Karpas-422 (cell line): ENCODE results near the gene ICA1L. TPM values are rescaled to one million over a fixed set of nuclear protein-coding genes. Genes with fewer than 3 reads are reported as not detected.

Experiments used
- DNase-seq: peaks from one replicate; pipeline ENCODE4 v3.0.0-alpha.2; 2015
- H2AFZ ChIP-seq: fragments of 200-600 bp; sonication (generic); 2 replicates; pipeline ENCODE4 v1.6.1; 2014; ENCODE audit warnings: antibody characterized with exemption, low read length, mixed read lengths
- H3K27ac ChIP-seq: fragments of 200-600 bp; sonication (generic); 2 replicates; pipeline ENCODE4 v1.5.1; 2014; ENCODE audit warnings: mild to moderate bottlenecking, low read length, moderate library complexity
- H3K27me3 ChIP-seq: fragments of 200-600 bp; sonication (generic); 2 replicates; pipeline ENCODE4 v1.6.1; 2014; ENCODE audit warnings: low read length, mixed read lengths
- H3K36me3 ChIP-seq: fragments of 200-600 bp; sonication (generic); 2 replicates; pipeline ENCODE4 v1.6.1; 2014; ENCODE audit warnings: low read length, mixed read lengths; ENCODE audit not compliant: insufficient read depth
- H3K4me1 ChIP-seq: fragments of 200-600 bp; sonication (generic); 2 replicates; pipeline ENCODE4 v1.6.1; 2014; ENCODE audit warnings: mild to moderate bottlenecking, low read length, mixed read lengths
- H3K4me2 ChIP-seq: fragments of 200-600 bp; sonication (generic); 2 replicates; pipeline ENCODE4 v1.6.1; 2014; ENCODE audit warnings: low read length, low read depth, mild to moderate bottlenecking; ENCODE audit not compliant: poor library complexity, severe bottlenecking
- H3K4me3 ChIP-seq: fragments of 200-600 bp; sonication (generic); 2 replicates; pipeline ENCODE4 v1.5.1; 2014; ENCODE audit warnings: mild to moderate bottlenecking, antibody characterized with exemption, low read length, mixed read lengths
- H3K79me2 ChIP-seq: fragments of 200-600 bp; sonication (generic); 2 replicates; pipeline ENCODE4 v1.6.1; 2014; ENCODE audit warnings: mild to moderate bottlenecking, low read length, mixed read lengths
- H3K9ac ChIP-seq: fragments of 200-600 bp; sonication (generic); 2 replicates; pipeline ENCODE4 v1.6.0; 2014; ENCODE audit warnings: low read length
- H3K9me2 ChIP-seq: fragments of 200-600 bp; sonication (generic), shearing (Covaris generic); replicated peaks from 2 replicates; pipeline ENCODE4 v1.6.0; 2014; ENCODE audit warnings: mild to moderate bottlenecking, low read length, moderate library complexity; ENCODE audit not compliant: insufficient read depth
- H3K9me3 ChIP-seq: fragments of 300-700, 200-600 bp; sonication (generic); 2 replicates; pipeline ENCODE4 v1.6.1; 2014; ENCODE audit warnings: low read length, mixed read lengths
- H4K20me1 ChIP-seq: fragments of 200-600 bp; sonication (generic); 2 replicates; pipeline ENCODE4 v1.6.1; 2014; ENCODE audit warnings: mild to moderate bottlenecking, antibody characterized with exemption, low read length, low read depth; ENCODE audit not compliant: insufficient read depth
- total RNA-seq: library from RNA; depleted of rRNA; stranded (reverse); fragments of >200 nt; shearing (Covaris generic); gene quantifications from 2 replicates; pipeline ENCODE4 v1.2.3, GENCODE V29; 2014; ENCODE audit warnings: low replicate concordance

ICA1L gene
- total RNA-seq, 1 experiment from 2014 or later: 13.2 TPM

DNA sequence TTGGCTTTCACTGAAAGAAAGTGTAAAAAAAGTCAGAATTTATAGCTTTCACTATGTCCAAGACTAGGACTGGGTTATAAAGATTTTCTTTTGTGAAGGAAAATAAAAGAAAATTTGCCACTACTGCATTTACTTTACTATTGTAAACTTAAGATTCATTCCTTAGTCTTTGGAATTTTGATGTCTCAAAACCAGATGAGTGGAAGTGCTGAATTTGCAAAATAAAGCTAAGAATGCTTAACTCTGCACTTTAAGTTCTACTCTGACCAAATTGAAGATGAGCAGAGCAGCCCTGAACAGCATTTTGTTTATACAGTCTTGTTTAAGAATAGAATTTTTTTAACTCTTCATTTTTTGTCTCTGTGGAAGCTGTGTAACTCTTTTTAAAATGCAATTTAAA, 102.4 kb downstream of the ICA1L start:
- Histone ChIP-seq H2AFZ (no peak overlapping the region), H3K36me3 (no peaks in the 10 kb centered on the region), H3K4me3 (no peak overlapping the region), H3K9ac (no peak overlapping the region), H3K4me2 (no peak overlapping the region), H4K20me1 (no peaks in the 10 kb centered on the region), H3K27ac (no peak overlapping the region), H3K79me2 (no peaks in the 10 kb centered on the region), H3K4me1 (no peaks in the 10 kb centered on the region), H3K27me3 (no peaks in the 10 kb centered on the region), H3K9me3 (no peaks in the 10 kb centered on the region), H3K9me2 (no peaks in the 10 kb centered on the region)
- DNase-seq: no peak

DNA sequence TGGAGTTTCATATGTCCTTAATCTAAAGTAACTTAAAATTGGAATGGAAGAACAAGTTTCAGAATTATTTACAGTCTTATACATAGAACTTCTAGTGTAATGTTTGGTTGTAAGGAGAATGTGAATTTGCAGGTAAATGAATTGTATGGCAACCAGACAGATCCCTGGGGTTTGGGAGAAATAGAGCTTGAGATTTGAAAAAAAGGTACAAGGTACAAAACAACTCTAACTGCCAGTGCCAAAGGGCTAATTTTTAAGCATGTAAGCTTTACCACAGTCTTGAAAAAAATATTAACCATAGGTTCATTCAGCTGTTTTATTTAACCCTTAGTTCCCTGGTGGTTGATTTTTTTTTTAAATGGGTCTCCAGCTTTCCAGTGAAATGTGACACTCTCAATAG, 103.3 kb downstream of the ICA1L start:
- Histone ChIP-seq H3K79me2 (no peaks in the 10 kb centered on the region), H3K27ac (no peak overlapping the region), H3K4me1 (no peaks in the 10 kb centered on the region)

DNA sequence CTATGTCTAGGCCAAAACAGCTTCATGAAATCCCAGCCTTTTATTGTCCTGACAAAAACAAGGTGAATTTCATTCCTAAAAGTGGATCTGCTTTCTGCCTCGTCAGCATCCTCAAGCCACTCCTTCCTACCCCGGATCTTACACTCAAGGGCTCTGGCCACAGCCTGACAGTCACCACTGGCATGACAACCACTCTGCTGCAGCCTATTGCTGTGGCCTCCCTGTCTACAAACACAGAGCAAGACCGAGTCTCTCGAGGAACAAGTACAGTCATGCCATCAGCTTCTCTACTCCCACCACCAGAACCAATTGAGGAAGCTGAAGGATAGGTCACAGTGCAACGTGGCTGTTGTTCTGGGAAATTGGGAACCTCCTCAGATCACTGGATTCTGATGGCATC, 106.1 kb downstream of the ICA1L start:
- no peak overlapping the region for H3K27ac ChIP-seq
- H3K27me3 ChIP-seq: no peaks in the 10 kb centered on the region
- H3K4me2 ChIP-seq: no peak overlapping the region
- H2AFZ ChIP-seq: no peak overlapping the region
- H3K9me2 ChIP-seq: no peaks in the 10 kb centered on the region
- no peaks in the 10 kb centered on the region for H3K4me1 ChIP-seq
- no peaks in the 10 kb centered on the region for H3K9me3 ChIP-seq
- no peaks in the 10 kb centered on the region for H4K20me1 ChIP-seq
- DNase-seq: no peak
- no peak overlapping the region for H3K4me3 ChIP-seq
- no peaks in the 10 kb centered on the region for H3K36me3 ChIP-seq
- H3K9ac ChIP-seq: no peak overlapping the region
- no peaks in the 10 kb centered on the region for H3K79me2 ChIP-seq

More for the DNA sequence above, 103.3 kb downstream of the ICA1L start:
- Histone ChIP-seq H3K9me2 (no peaks in the 10 kb centered on the region), H3K9ac (no peak overlapping the region), H3K4me2 (no peak overlapping the region), H2AFZ (no peak overlapping the region), H3K4me3 (no peak overlapping the region), H3K36me3 (no peaks in the 10 kb centered on the region), H3K27me3 (no peaks in the 10 kb centered on the region), H4K20me1 (no peaks in the 10 kb centered on the region), H3K9me3 (no peaks in the 10 kb centered on the region)
- DNase-seq: no peak

DNA sequence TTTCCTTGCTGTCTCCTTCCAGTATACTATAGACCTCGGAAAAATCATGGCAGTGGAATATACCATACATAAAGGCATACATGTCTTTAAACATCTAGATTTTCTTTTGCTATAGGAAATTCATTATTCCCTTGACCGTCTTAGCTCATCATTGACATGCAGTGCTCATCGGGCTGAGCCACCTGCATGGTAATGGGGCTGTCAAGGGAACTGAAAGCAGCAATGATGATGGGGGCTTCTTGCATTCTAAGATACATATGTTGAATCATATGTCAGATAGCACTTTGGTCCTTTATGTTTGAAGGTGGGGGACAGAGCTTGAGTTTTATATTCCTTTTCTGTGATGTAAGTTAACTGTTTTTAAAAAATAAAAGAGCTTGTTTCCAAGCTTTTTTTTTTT, 106.6 kb downstream of the ICA1L start:
- Histone ChIP-seq H3K79me2 (no peaks in the 10 kb centered on the region), H3K4me1 (no peaks in the 10 kb centered on the region), H3K4me3 (no peak overlapping the region), H3K9me2 (no peaks in the 10 kb centered on the region), H2AFZ (no peak overlapping the region), H3K27ac (no peak overlapping the region), H3K36me3 (no peaks in the 10 kb centered on the region), H3K9me3 (no peaks in the 10 kb centered on the region), H4K20me1 (no peaks in the 10 kb centered on the region), H3K9ac (no peak overlapping the region), H3K4me2 (no peak overlapping the region), H3K27me3 (no peaks in the 10 kb centered on the region)
- DNase-seq: no peak

DNA sequence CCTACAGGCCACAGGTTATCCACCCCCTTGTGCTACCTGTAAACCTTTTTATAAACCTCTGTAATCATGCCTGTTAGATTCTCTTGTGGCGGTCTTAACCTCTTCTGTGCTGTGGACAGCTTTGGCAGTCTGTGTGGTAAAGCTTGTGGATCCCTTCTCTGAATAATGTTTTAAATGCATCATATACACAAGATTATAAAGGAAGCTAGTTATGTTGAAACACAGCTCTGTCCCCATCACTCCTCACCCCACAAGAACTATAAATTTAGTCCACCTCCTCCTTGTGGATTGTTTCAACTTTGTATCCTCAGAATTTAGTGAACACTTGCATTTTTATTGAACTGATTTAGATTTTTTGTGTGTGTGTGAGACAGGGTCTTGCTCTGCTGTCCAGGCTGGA, 107.7 kb downstream of the ICA1L start:
- Histone ChIP-seq H4K20me1 (no peaks in the 10 kb centered on the region), H3K27me3 (no peaks in the 10 kb centered on the region), H3K79me2 (no peaks in the 10 kb centered on the region), H3K4me3 (no peak overlapping the region), H3K4me2 (no peak overlapping the region), H3K36me3 (no peaks in the 10 kb centered on the region), H3K27ac (no peak overlapping the region), H3K4me1 (no peaks in the 10 kb centered on the region), H3K9me2 (no peaks in the 10 kb centered on the region), H3K9ac (no peak overlapping the region), H2AFZ (no peak overlapping the region), H3K9me3 (no peaks in the 10 kb centered on the region)
- DNase-seq: no peak

DNA sequence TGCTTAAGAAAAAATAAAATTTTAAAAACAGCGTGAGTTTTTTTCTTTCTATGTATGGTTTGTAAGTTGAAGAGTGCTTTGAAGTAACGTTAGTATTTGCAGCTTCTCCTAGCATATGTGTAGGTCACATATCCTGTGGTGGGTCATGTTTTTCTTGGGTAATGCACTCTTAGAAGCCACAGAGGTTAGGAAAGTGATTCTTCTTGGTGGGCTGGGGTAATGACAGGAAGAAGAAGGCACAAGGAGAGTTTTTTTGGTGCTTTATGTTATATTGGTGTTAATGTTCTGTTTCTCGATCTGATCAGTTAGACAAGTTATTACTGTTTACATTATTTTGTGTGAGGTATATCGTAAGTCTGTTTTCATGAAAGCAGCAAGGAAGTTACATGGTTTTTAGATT, 109.0 kb downstream of the ICA1L start:
- Histone ChIP-seq H3K4me2 (no peak overlapping the region), H3K79me2 (no peaks in the 10 kb centered on the region), H3K9ac (no peak overlapping the region), H3K27me3 (no peaks in the 10 kb centered on the region), H3K4me3 (no peak overlapping the region), H4K20me1 (no peaks in the 10 kb centered on the region), H3K9me3 (no peaks in the 10 kb centered on the region), H3K36me3 (no peaks in the 10 kb centered on the region), H3K27ac (no peak overlapping the region), H3K9me2 (no peaks in the 10 kb centered on the region), H3K4me1 (no peaks in the 10 kb centered on the region), H2AFZ (no peak overlapping the region)
- DNase-seq: no peak

GRCh38 chr2:202760848-202761247, 110.7 kb downstream of the ICA1L start:
- Histone ChIP-seq H4K20me1 (no peaks in the 10 kb centered on the region), H2AFZ (no peak overlapping the region), H3K27ac (no peak overlapping the region), H3K9me3 (no peaks in the 10 kb centered on the region), H3K79me2 (no peaks in the 10 kb centered on the region), H3K36me3 (no peaks in the 10 kb centered on the region), H3K4me1 (no peaks in the 10 kb centered on the region), H3K9ac (no peak overlapping the region), H3K27me3 (no peaks in the 10 kb centered on the region), H3K4me3 (no peak overlapping the region), H3K9me2 (no peaks in the 10 kb centered on the region), H3K4me2 (no peak overlapping the region)
- no peak for DNase-seq

GRCh38 chr2:202758604-202759003, 113.0 kb downstream of the ICA1L start:
- no peaks in the 10 kb centered on the region for H3K4me1 ChIP-seq
- H3K27ac ChIP-seq: no peak overlapping the region
- no peaks in the 10 kb centered on the region for H3K79me2 ChIP-seq
- no peaks in the 10 kb centered on the region for H4K20me1 ChIP-seq
- no peak overlapping the region for H3K4me2 ChIP-seq
- H3K4me3 ChIP-seq: no peak overlapping the region
- H3K36me3 ChIP-seq: no peaks in the 10 kb centered on the region
- H3K9me3 ChIP-seq: no peaks in the 10 kb centered on the region
- no peak overlapping the region for H3K9ac ChIP-seq
- H2AFZ ChIP-seq: no peak overlapping the region
- no peak for DNase-seq
- H3K9me2 ChIP-seq: no peaks in the 10 kb centered on the region
- no peaks in the 10 kb centered on the region for H3K27me3 ChIP-seq

- DNase-seq: no peak
- Histone ChIP-seq H3K36me3 (no peaks in the 10 kb centered on the region), H3K9me3 (no peaks in the 10 kb centered on the region), H4K20me1 (no peaks in the 10 kb centered on the region), H3K4me1 (no peaks in the 10 kb centered on the region), H3K79me2 (no peaks in the 10 kb centered on the region), H3K27ac (no peak overlapping the region), H3K4me3 (no peak overlapping the region), H2AFZ (no peak overlapping the region), H3K9me2 (no peaks in the 10 kb centered on the region), H3K9ac (no peak overlapping the region), H3K27me3 (no peaks in the 10 kb centered on the region), H3K4me2 (no peak overlapping the region)
Measured at GRCh38 chr2:202758128-202758527, 113.4 kb downstream of the ICA1L start.
